Stimulated activated CD4-positive, alpha-beta T cell treated with anti-CD3 and anti-CD28 coated beads, TNF-alpha, amount 100 ng/mL, for 1 hour (primary cell): ENCODE measurements around the gene EFHC2.
"Not testable (repeated sequence)": the region's sequence is repeated elsewhere in the genome, so short reads cannot be mapped to it uniquely, and the experiment has no call there.

Experiments used
- DNase-seq, 3 donors: peaks; one replicate each; pipeline ENCODE4 v3.0.0-alpha.2; 2020; ENCODE audit warnings: low read depth in 3 of 3, low spot score in 1 of 3

EFHC2 gene

GRCh38 chrX:44235534-44235933 is 107.9 kb downstream of the EFHC2 start:
- no peak for DNase-seq

DNA sequence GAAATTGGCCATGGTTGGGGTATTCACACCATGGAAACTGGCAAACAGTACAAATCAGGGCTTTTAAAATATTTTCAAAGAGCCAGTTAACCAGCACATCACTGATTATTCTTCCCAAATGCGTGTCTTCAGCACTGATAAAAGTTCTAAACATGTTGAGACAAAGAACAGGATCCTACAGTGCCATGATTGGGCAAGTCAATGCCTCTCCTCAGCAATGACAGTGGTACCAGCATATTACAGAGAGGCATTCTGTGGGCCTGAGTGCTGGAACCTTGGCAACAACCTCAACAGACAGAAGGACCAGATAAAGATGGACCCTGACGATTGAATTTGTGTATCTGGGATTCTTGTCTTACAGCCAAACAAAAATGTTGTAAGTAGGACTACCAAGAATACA is 108.9 kb downstream of the EFHC2 start:
- no peak for DNase-seq

- no peak for DNase-seq
Observed at GRCh38 chrX:44234116-44234515, 109.4 kb downstream of the EFHC2 start.

- DNase-seq = no peak
Observed at GRCh38 chrX:44232081-44232480, 111.4 kb downstream of the EFHC2 start.

GRCh38 chrX:44228621-44229020 is 114.9 kb downstream of the EFHC2 start:
- no peak for DNase-seq

GRCh38 chrX:44227991-44228390 is 115.5 kb downstream of the EFHC2 start:
- no peak for DNase-seq

GRCh38 chrX:44225667-44226066 is 117.8 kb downstream of the EFHC2 start:
- DNase-seq = no peak

GRCh38 chrX:44224760-44225159 is 118.7 kb downstream of the EFHC2 start:
- no peak for DNase-seq

DNA sequence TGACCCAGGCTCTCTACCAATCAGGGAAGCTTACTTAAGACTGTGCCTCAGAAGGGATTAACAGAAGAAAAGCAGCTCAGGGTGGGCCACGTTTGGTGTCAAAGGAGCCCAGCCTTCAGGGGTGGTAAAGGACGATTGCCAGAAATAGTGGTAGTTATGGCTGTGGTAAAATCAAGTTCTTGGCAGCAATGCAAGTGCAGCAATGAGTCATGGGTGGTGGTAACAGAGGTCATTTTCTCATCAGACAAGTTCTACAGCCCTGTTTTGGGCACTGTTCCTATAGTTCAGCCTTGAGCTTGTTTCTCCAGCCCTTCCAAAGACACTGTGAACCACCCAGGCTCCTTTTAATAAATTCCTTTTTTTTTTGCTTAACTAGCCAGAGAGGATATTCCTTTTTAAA is 120.3 kb downstream of the EFHC2 start:
- DNase-seq = no peak

DNA sequence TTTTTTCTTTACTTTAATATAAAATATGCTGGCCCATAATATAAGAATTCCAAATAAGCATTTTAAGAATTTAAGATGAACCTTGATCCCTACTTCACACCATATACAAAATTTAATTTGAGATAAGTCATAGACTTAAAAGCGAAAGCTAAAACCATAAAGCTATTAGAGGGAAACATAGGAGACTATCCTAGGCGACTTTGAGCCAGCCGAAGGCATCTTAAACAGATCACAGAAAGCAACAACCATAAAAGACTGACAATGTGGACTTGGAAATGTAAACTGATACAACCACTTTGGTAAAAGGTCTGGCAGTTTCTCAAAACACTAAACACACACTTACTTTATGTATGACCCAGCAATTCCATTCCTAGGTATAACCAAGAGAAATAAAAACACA is 125.0 kb downstream of the EFHC2 start:
- DNase-seq = no peak

GRCh38 chrX:44216171-44216570 is 127.3 kb downstream of the EFHC2 start:
- DNase-seq = no peak

- DNase-seq = no peak
Observed at GRCh38 chrX:44203791-44204190, 139.7 kb downstream of the EFHC2 start.

DNA sequence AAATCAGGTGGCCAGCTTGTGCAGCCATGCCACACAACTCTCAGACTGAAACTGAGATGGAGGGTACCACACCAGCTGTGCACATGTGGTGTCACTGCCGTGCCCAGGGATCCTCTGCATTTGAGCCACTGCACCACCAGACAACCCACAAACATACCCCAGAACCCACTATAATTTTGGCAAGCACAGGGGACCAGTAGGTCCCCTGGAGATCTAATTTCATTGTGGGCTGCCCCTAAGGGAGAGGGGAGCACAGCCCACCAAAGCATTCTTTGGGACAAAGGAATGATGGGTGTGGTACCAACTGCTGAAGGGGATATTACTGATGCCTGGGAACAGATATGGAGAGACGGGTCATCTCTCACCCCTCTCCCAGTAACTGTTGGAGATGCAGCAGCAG is 140.9 kb downstream of the EFHC2 start:
- DNase-seq = no peak

- DNase-seq = no peak
Observed at GRCh38 chrX:44189116-44189515, 154.4 kb downstream of the EFHC2 start.

DNA sequence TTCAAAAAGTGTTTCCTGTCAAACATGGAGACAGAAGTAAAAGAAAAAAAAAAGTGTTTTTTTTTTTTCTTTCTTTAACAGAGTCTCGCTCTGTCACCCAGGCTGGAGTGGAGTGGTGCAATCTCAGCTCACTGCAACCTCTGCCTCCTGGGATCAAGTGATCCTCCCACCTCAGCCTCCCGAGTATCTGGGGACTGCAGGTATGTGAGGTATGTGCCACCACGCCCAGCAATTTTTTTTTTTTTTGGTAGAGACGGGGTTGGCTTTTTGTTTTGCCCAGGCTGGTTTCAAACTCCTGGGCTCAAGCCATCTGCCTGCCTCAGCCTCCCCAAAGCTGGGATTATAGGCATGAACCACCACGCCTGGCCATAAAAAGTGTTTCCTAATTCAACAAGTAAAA is 155.6 kb downstream of the EFHC2 start:
- DNase-seq = not testable (repeated sequence)

- DNase-seq = no peak
Observed at GRCh38 chrX:44183329-44183728, 160.1 kb downstream of the EFHC2 start.

GRCh38 chrX:44178274-44179053 is 165.0 kb downstream of the EFHC2 start:
- no peak for DNase-seq

GRCh38 chrX:44175455-44175854 is 168.0 kb downstream of the EFHC2 start:
- no peak for DNase-seq

GRCh38 chrX:44174061-44174460 is 169.4 kb downstream of the EFHC2 start:
- DNase-seq = no peak

- DNase-seq = no peak
Observed at GRCh38 chrX:44173219-44173618, 170.3 kb downstream of the EFHC2 start.

DNA sequence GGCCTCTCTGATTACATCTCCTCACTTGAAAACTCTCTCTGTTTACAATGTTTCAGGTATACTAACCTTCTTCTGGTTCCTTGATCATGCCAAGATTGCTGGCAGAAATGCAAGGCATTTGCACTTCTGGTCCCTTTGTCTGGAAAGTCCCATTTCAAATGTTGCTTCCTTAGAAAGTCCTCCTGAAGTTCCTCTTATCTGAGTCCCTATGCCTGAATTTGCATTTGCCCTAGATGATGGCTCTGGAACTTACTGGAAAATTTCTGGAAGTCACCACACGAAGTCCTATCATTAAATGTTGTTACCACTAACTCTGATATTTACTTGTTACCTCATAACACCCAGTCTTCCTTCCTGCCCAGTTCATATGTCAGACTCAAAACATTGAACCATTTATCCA is 176.4 kb downstream of the EFHC2 start:
- DNase-seq = no peak

DNA sequence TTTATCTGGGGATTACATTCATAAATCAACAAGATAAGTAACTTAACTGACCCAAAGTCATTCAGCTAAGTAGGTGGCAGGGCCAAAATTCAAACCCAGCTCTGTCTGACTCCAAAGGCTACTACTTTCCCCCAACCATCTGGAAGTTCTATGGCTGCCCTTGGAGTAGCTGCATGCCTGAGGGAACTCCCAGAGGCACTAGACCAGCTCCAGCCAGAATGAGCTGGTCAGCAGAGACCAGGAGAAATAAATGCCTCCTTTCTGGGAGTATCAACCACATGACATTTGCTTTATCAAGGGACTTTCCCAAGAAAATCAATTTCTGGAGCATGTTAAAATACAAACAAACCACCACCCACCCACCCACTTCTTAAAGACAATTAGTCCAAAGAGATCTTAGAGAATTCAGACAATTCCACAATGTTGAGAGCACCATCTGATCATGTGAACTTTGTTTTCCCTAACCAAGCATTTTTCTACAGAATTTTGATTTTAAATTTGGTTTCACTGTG is 180.5 kb downstream of the EFHC2 start:
- DNase-seq = no peak

DNA sequence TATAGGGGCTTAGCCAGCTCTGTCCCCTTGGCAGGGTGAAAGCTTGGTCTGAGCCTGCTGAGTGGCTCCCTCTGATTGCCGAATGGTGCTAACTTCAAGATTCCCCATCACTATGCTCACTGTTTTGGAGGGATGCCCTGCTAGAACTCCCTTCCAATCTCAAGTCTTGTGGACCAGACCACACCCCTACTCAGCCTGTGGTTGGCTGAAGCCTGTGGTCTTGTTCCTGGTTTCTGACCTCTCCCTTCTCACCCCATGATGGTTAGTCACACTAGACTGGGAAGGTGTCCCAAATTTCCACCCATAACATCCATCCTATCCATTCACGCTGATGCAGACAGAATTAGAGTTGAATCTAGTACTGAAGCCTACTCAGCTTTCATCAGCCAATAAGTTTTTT is 185.6 kb downstream of the EFHC2 start:
- DNase-seq = no peak
